K562 (cell line): ENCODE measurements around the gene RFX3. TPM values are rescaled to one million over a fixed set of nuclear protein-coding genes. Genes with fewer than 3 reads are reported as not detected.

Experiments used
- ATAC-seq: fragments of 200-7000 bp; cut with Tn5 transposase; 3 replicates; pipeline ENCODE4 v1.9.1; 2020; ENCODE audit warnings: moderate library complexity
- BruUV-seq: library from RNA; stranded (reverse); fragments of 400-500 nt; replicated peaks from 2 replicates; lab custom pipeline; 2021; lab: Mats Ljungman, UMichigan
- CTCF ChIA-PET: fragments of 300-600 bp; formaldehyde crosslinking; extraction: SDS; loops from one replicate; lab custom pipeline; 2021; ENCODE audit warnings: low intra/inter-chr PET ratio; lab: Yijun Ruan, JAX
- POLR2A ChIA-PET: fragments of 300-600, 350-650 bp; sonication (Branson Sonifier 250); formaldehyde crosslinking; extraction: SDS; loops from one replicate; lab custom pipeline; 2021; ENCODE audit warnings: antibody characterized with exemption, inconsistent platforms; lab: Yijun Ruan, JAX
- DNase-seq, 4 experiments: peaks; one replicate each; pipeline versions ENCODE4 v3.0.0 to v3.0.0-alpha.2; 2011 to 2018; ENCODE audit warnings: low spot score in 3 of 4, mixed read lengths in 3 of 4; ENCODE audit errors: extremely low read depth in 1 of 4
- FAIRE-seq: peaks from 2 replicates; lab custom pipeline; 2011; peaks lifted over from hg19 to GRCh38; lab: Jason Lieb, UNC
- H2AFZ ChIP-seq: 2 replicates; pipeline ENCODE4 v1.6.0; 2011; ENCODE audit warnings: low read depth, low read length, control low read depth, inconsistent platforms
- H3K27ac ChIP-seq: fragments of 200-600 bp; 3 replicates; pipeline ENCODE4 v1.8.0; 2011; ENCODE audit warnings: low read depth, mild to moderate bottlenecking, control low read depth, inconsistent platforms, low read length, moderate library complexity, mixed read lengths; ENCODE audit errors: extremely low read depth
- H3K27me3 ChIP-seq, 2 experiments: fragments of 300-600 bp in 1 of 2; 2 replicates in 1 of 2; 3 replicates in 1 of 2; pipeline versions ENCODE4 v1.6.0 to v1.8.0; 2011; ENCODE audit warnings: inconsistent platforms in 2 of 2, low read length in 2 of 2, mild to moderate bottlenecking in 1 of 2, mixed read lengths in 1 of 2, moderate library complexity in 1 of 2; ENCODE audit not compliant: control insufficient read depth in 2 of 2, insufficient read depth in 2 of 2
- H3K36me3 ChIP-seq: fragments of 300-600 bp; 3 replicates; pipeline ENCODE4 v1.8.0; 2011; ENCODE audit warnings: mild to moderate bottlenecking, low read length, inconsistent platforms; ENCODE audit not compliant: control insufficient read depth, insufficient read depth
- H3K4me1 ChIP-seq, 2 experiments: fragments of 200-600 bp in 1 of 2; replicated peaks in 1 of 2; 2 replicates in 1 of 2; 3 replicates in 1 of 2; pipeline versions ENCODE4 v1.5.1 to v1.8.0; 2011; ENCODE audit warnings: inconsistent platforms in 2 of 2, low read length in 2 of 2, mild to moderate bottlenecking in 1 of 2, mixed read lengths in 1 of 2, moderate library complexity in 1 of 2; ENCODE audit not compliant: control insufficient read depth in 2 of 2, insufficient read depth in 2 of 2
- H3K4me2 ChIP-seq: 2 replicates; pipeline ENCODE4 v1.6.1; 2011; ENCODE audit warnings: low read length, control low read depth, inconsistent platforms, mixed read lengths; ENCODE audit not compliant: insufficient read depth
- H3K4me3 ChIP-seq: fragments of 200-600 bp; sonication (generic), shearing (Covaris generic); 2 replicates; pipeline ENCODE4 v1.5.1; 2016; ENCODE audit warnings: control low read depth, inconsistent platforms
- H3K79me2 ChIP-seq: fragments of 200-600 bp; 3 replicates; pipeline ENCODE4 v1.8.0; 2011; ENCODE audit warnings: low read length, inconsistent platforms; ENCODE audit not compliant: control insufficient read depth, insufficient read depth
- H3K9ac ChIP-seq, 2 experiments: 2 replicates each; pipeline versions ENCODE4 v1.6.0 to v1.6.1; 2011; ENCODE audit warnings: low read depth in 2 of 2, low read length in 2 of 2, control low read depth in 1 of 2, inconsistent platforms in 1 of 2, mild to moderate bottlenecking in 1 of 2, mixed read lengths in 1 of 2; ENCODE audit not compliant: insufficient read depth in 1 of 2
- H3K9me1 ChIP-seq: one replicate; pipeline ENCODE4 v1.6.0; 2011; ENCODE audit warnings: inconsistent platforms, mild to moderate bottlenecking, low read length, moderate library complexity; ENCODE audit not compliant: control insufficient read depth, insufficient read depth
- H3K9me3 ChIP-seq: replicated peaks from 2 replicates; pipeline ENCODE4 v1.5.1; 2011; ENCODE audit warnings: low read depth, low read length, inconsistent platforms; ENCODE audit not compliant: control insufficient read depth, insufficient read depth
- H4K20me1 ChIP-seq: replicated peaks from 2 replicates; pipeline ENCODE4 v1.6.1; 2011; ENCODE audit warnings: low read length, inconsistent platforms, mixed read lengths; ENCODE audit not compliant: control insufficient read depth, insufficient read depth
- BRD4 ChIP-seq: fragments of 200-600 bp; sonication (generic); IDR thresholded peaks from 2 replicates; pipeline ENCODE4 v1.6.1; 2017; ENCODE audit warnings: inconsistent platforms
- JUNB ChIP-seq: fragments of 450-650 bp; formaldehyde crosslinking; conservative IDR thresholded peaks from 2 replicates; pipeline ENCODE4 v1.4.0; 2020; ENCODE audit warnings: mild to moderate bottlenecking
- LEF1 ChIP-seq: fragments of 450-650 bp; IDR thresholded peaks from 2 replicates; pipeline ENCODE4 v1.6.1; 2016; ENCODE audit warnings: mild to moderate bottlenecking
- RBM34 ChIP-seq: fragments of 200-400 bp; formaldehyde crosslinking; IDR thresholded peaks from 2 replicates; pipeline ENCODE4 v1.6.1; 2018; ENCODE audit warnings: low read length, borderline replicate concordance; ENCODE audit not compliant: insufficient read depth
- in situ Hi-C: fragments of 300-500 bp; cut with MboI; formaldehyde crosslinking; loops from 4 replicates; pipeline ENCODE4 v1.15.0; 2018; ENCODE audit warnings: inconsistent platforms, mixed read lengths
- intact Hi-C: fragments of 100-400 bp; cut with micrococcal nuclease; formaldehyde crosslinking; loops from 2 replicates; pipeline ENCODE4 v1.14.2; 2022
- polyA plus RNA-seq, 8 experiments: library from polyadenylated mRNA; depleted of rRNA in 4 of 8; stranded (reverse) in 5 of 8; unstranded in 3 of 8; fragments of >200 nt; fragmentation: Nextera tagmentation in 2 of 8; fragmentation: Illumina TruSeq in 1 of 8; extraction: Ambion mirVana in 2 of 8; extraction: Trizol in 1 of 8; gene quantifications; 2 replicates each; pipeline versions ENCODE4 v1.2.1 to v1.2.3, GENCODE V29; 2011 to 2014; ENCODE audit warnings: inconsistent platforms in 1 of 8, missing spikeins in 1 of 8
- total RNA-seq, 7 experiments: library from RNA; depleted of rRNA in 6 of 7; stranded (reverse); fragments of >200 nt in 6 of 7; fragmentation: Illumina TruSeq in 2 of 7; extraction: Trizol in 2 of 7; gene quantifications; 2 replicates each; pipeline versions ENCODE4 v1.2.1 to v1.2.3, GENCODE V29; 2011 to 2021; ENCODE audit warnings: low replicate concordance in 1 of 7
- TF ChIP-seq, protein P1 (sequence below), 2 experiments: fragments of 450-650 bp; IDR thresholded peaks; 2 replicates each; pipeline ENCODE4 v1.6.1; 2018; ENCODE audit warnings: mild to moderate bottlenecking in 2 of 2, low read depth in 1 of 2; ENCODE audit not compliant: partially characterized antibody in 2 of 2
- TF ChIP-seq, protein P2 (sequence below): sonication (generic); formaldehyde crosslinking; IDR thresholded peaks from 2 replicates; pipeline ENCODE4 v1.8.0; 2023; ENCODE audit warnings: mild to moderate bottlenecking, missing genetic modification reagents

Gene RFX3
- total and polyA plus RNA-seq, 9 of the 15 experiments (the other 6 are each of a cell fraction or from before 2014, with no cell fraction given) = 0.86 to 4.9 (median 2.0) TPM

GRCh38 chr9:3491450-3491849 is 34.4 kb downstream of the RFX3 start:
- in situ Hi-C loops (no loop called here), intact Hi-C loops (no loop called here)
- H3K4me2 ChIP-seq = no peak overlapping the region
- ATAC-seq = no peak
- H3K9me3 ChIP-seq = no peaks in the 10 kb centered on the region
- no peaks in the 10 kb centered on the region for H3K36me3 ChIP-seq
- BruUV-seq = no TSS peak
- H3K27me3 ChIP-seq = no peaks in the 10 kb centered on the region
- TF ChIP-seq, protein P1, sequence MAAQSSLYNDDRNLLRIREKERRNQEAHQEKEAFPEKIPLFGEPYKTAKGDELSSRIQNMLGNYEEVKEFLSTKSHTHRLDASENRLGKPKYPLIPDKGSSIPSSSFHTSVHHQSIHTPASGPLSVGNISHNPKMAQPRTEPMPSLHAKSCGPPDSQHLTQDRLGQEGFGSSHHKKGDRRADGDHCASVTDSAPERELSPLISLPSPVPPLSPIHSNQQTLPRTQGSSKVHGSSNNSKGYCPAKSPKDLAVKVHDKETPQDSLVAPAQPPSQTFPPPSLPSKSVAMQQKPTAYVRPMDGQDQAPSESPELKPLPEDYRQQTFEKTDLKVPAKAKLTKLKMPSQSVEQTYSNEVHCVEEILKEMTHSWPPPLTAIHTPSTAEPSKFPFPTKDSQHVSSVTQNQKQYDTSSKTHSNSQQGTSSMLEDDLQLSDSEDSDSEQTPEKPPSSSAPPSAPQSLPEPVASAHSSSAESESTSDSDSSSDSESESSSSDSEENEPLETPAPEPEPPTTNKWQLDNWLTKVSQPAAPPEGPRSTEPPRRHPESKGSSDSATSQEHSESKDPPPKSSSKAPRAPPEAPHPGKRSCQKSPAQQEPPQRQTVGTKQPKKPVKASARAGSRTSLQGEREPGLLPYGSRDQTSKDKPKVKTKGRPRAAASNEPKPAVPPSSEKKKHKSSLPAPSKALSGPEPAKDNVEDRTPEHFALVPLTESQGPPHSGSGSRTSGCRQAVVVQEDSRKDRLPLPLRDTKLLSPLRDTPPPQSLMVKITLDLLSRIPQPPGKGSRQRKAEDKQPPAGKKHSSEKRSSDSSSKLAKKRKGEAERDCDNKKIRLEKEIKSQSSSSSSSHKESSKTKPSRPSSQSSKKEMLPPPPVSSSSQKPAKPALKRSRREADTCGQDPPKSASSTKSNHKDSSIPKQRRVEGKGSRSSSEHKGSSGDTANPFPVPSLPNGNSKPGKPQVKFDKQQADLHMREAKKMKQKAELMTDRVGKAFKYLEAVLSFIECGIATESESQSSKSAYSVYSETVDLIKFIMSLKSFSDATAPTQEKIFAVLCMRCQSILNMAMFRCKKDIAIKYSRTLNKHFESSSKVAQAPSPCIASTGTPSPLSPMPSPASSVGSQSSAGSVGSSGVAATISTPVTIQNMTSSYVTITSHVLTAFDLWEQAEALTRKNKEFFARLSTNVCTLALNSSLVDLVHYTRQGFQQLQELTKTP (IDR thresholded peaks at IDR 0.05; ENCODE audit: low read depth in 1 of 2, partially characterized antibody in 2 of 2) = no peak
- no peak for TF ChIP-seq BRD4
- TF ChIP-seq RBM34 = no peak
- TF ChIP-seq JUNB (CRISPR knock-in tag) = no peak
- TF ChIP-seq, protein P2, sequence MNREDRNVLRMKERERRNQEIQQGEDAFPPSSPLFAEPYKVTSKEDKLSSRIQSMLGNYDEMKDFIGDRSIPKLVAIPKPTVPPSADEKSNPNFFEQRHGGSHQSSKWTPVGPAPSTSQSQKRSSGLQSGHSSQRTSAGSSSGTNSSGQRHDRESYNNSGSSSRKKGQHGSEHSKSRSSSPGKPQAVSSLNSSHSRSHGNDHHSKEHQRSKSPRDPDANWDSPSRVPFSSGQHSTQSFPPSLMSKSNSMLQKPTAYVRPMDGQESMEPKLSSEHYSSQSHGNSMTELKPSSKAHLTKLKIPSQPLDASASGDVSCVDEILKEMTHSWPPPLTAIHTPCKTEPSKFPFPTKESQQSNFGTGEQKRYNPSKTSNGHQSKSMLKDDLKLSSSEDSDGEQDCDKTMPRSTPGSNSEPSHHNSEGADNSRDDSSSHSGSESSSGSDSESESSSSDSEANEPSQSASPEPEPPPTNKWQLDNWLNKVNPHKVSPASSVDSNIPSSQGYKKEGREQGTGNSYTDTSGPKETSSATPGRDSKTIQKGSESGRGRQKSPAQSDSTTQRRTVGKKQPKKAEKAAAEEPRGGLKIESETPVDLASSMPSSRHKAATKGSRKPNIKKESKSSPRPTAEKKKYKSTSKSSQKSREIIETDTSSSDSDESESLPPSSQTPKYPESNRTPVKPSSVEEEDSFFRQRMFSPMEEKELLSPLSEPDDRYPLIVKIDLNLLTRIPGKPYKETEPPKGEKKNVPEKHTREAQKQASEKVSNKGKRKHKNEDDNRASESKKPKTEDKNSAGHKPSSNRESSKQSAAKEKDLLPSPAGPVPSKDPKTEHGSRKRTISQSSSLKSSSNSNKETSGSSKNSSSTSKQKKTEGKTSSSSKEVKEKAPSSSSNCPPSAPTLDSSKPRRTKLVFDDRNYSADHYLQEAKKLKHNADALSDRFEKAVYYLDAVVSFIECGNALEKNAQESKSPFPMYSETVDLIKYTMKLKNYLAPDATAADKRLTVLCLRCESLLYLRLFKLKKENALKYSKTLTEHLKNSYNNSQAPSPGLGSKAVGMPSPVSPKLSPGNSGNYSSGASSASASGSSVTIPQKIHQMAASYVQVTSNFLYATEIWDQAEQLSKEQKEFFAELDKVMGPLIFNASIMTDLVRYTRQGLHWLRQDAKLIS (CRISPR knock-in tag) = no peak
- TF ChIP-seq LEF1 = no peak
- no peak overlapping the region for H2AFZ ChIP-seq
- no peak overlapping the region for H3K9ac ChIP-seq
- H4K20me1 ChIP-seq = no peaks in the 10 kb centered on the region
- ChIA-PET POLR2A (no interaction called here), CTCF (no interaction called here)
- no peak overlapping the region for H3K4me3 ChIP-seq
- H3K27ac ChIP-seq = no peak overlapping the region
- no peaks in the 10 kb centered on the region; a peak in 1 of 5 replicates for H3K4me1 ChIP-seq
- DNase-seq = no peak
- no peaks in the 10 kb centered on the region for H3K9me1 ChIP-seq
- FAIRE-seq = no peak
- H3K79me2 ChIP-seq = no peaks in the 10 kb centered on the region
